AG08396 (cell line): Measurements from ENCODE around the gene CDC20B.
A peak's percentile ranks its signal among the peaks of the same experiment; 100 is the strongest.
"Not testable (repeated sequence)": the region's sequence is repeated elsewhere in the genome, so short reads cannot be mapped to it uniquely, and the experiment has no call there.

Experiments
- DNase-seq: peaks from one replicate; pipeline ENCODE4 v3.0.0; 2012; ENCODE audit warnings: low spot score, mixed read lengths

CDC20B gene

GRCh38 chr5:55160493-55161209, 12.3 kb downstream of the CDC20B start:
- DNase-seq, result peak; percentile 85

GRCh38 chr5:55159763-55160492, 13.0 kb downstream of the CDC20B start, which contains the start of gene GPX8:
Gene GPX8 (plus strand): TSS chr5:55160171. CDS start chr5:55160193, 22 bp downstream.
- peak; percentile 65 for DNase-seq

GRCh38 chr5:55154873-55155272, 18.1 kb downstream of the CDC20B start:
- DNase-seq, result peak; percentile 24

- DNase-seq, result peak; percentile 28
Observed at GRCh38 chr5:55151923-55152842, 20.8 kb downstream of the CDC20B start.

- no peak for DNase-seq
Observed at GRCh38 chr5:55149308-55149795, 23.6 kb downstream of the CDC20B start.

- DNase-seq, result peak; percentile 78
Observed at GRCh38 chr5:55146543-55147151, 26.3 kb downstream of the CDC20B start.

- DNase-seq, result no peak
Observed at GRCh38 chr5:55146080-55146479, 26.9 kb downstream of the CDC20B start.

GRCh38 chr5:55143624-55144023, 29.4 kb downstream of the CDC20B start:
- DNase-seq, result no peak

GRCh38 chr5:55141945-55142690, 30.9 kb downstream of the CDC20B start:
- no peak for DNase-seq

- no peak for DNase-seq
Observed at GRCh38 chr5:55140908-55141665, 31.9 kb downstream of the CDC20B start.

- DNase-seq, result no peak
Observed at GRCh38 chr5:55136521-55136920, 36.5 kb downstream of the CDC20B start.

- no peak for DNase-seq
Observed at GRCh38 chr5:55134053-55134722, 38.8 kb downstream of the CDC20B start.

- no peak for DNase-seq
Observed at GRCh38 chr5:55123365-55123764, 49.6 kb downstream of the CDC20B start.

- DNase-seq, result no peak
Observed at GRCh38 chr5:55114061-55114460, 58.9 kb downstream of the CDC20B start.

GRCh38 chr5:55113327-55113726, 59.6 kb downstream of the CDC20B start:
- DNase-seq, result no peak

GRCh38 chr5:55110217-55110616, 62.8 kb downstream of the CDC20B start:
- DNase-seq, result no peak

- no peak for DNase-seq
Observed at GRCh38 chr5:55108661-55109060, 64.3 kb downstream of the CDC20B start.

GRCh38 chr5:55105976-55106375, 67.0 kb downstream of the CDC20B start:
- not testable (repeated sequence) for DNase-seq

GRCh38 chr5:55104946-55105701, 67.9 kb downstream of the CDC20B start:
- DNase-seq, result no peak
